Measurements from ENCODE around the gene RTL10.

DNA sequence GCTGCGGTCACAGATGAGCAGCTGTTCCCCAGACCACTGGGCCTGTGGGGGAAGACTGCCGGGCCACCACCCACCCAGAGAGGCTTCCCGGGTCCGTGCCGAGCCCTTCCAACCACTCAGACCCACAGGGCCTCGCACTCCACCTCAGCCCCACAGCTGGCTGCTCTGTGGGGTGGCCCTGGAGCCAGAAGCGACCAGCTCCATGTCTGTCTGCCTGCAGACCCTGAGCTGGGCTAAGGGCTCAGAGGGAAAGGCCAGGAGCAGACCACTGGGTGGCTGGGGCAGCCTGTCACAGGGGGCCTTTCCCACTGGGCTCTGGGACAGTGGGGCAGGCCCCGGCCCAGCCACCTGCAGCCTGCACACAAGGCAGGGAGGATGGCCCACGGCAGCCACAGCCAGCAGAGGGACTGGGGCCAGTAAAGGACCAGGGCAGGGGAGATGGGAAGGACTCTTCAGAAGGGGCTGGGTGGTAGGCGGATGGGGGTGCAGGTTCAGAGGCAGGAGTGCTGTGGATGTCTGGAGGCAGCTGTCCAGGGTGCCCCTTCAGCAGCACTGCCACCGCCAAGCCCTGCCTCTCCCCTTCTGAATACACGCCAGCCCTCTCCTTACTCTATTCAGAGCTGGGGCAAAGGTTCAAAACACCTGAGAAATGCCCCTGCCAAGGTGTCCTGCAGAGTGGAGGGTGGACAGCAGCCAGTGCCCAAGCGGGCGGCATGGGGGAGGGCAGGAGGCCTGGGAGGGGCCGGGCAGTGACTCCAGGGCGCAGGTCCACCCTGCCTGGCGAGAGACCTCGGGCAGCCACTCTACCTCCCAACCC, 32.2 kb downstream of the RTL10 start:
- TF ChIP-seq, protein P1, sequence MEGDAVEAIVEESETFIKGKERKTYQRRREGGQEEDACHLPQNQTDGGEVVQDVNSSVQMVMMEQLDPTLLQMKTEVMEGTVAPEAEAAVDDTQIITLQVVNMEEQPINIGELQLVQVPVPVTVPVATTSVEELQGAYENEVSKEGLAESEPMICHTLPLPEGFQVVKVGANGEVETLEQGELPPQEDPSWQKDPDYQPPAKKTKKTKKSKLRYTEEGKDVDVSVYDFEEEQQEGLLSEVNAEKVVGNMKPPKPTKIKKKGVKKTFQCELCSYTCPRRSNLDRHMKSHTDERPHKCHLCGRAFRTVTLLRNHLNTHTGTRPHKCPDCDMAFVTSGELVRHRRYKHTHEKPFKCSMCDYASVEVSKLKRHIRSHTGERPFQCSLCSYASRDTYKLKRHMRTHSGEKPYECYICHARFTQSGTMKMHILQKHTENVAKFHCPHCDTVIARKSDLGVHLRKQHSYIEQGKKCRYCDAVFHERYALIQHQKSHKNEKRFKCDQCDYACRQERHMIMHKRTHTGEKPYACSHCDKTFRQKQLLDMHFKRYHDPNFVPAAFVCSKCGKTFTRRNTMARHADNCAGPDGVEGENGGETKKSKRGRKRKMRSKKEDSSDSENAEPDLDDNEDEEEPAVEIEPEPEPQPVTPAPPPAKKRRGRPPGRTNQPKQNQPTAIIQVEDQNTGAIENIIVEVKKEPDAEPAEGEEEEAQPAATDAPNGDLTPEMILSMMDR (IDR thresholded peaks at IDR 0.05): no peak
- TF ChIP-seq EZH2 (IDR thresholded peaks at IDR 0.05; ENCODE audit: borderline replicate concordance, insufficient read depth, low read depth, low read length, poor library complexity, severe bottlenecking): no peak

All from B cell (primary cell).